ENCODE data around the gene TASOR2. TPM values are rescaled to one million over a fixed set of nuclear protein-coding genes. Genes with fewer than 3 reads are reported as not detected.
A peak's percentile ranks its signal among the peaks of the same experiment; 100 is the strongest.

The TASOR2 gene
- total and polyA plus RNA-seq, 10 donors: 9.5 to 87.9 (median 65.3) TPM

- H3K4me3 ChIP-seq: no peak overlapping the region
- H3K27ac ChIP-seq: no peak overlapping the region
- H3K4me1 ChIP-seq: peaks cover 0 to 19% (median 5%) of the 10 kb centered on the region in 6 donors
- WGBS, 5 donors: 89 to 98% (median 94%) methylated on average over 8 to 11 of the region's 11 CpGs
- intact Hi-C loops (cut with DNase I; ENCODE audit: low total_unique reads): no loop called here
- no peaks in the 10 kb centered on the region for H3K9me3 ChIP-seq
- TF ChIP-seq POLR2A (IDR thresholded peaks at IDR 0.05) (no peak), CTCF (IDR thresholded peaks at IDR 0.05 in 8 of 11, conservative IDR thresholded peaks at IDR 0.05 in 3 of 11) (no peak), POLR2AphosphoS5 (IDR thresholded peaks at IDR 0.05) (no peak)
- no peaks in the 10 kb centered on the region for H3K27me3 ChIP-seq (replicated peaks in 1 of 7)
- peak; percentile 47 for DNase-seq
- peaks cover 0 to 55% (median 0%) of the 10 kb centered on the region in 6 donors for H3K36me3 ChIP-seq
These were observed 33.3 kb upstream of the TASOR2 start for GRCh38 chr10:5651388-5651764.

DNA sequence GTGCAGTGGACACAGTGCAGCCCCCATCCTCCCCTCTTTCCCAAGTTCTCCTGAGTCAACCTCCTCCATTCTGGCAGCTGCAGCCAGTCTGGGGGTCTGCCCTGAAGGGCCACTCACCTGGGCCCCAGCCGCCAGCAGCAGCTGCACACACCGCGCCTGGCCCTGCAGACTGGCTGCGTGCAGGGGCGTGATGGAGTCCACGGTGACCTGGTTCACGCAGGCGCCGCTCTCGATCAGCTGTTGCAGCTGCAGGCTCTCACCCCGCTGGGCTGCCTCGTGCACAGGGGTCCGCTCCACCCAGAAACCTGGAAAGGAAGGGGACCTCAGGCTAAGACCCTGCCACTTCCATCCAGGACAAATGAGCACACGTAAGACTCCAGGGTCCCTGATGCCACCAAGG lies 31.9 kb upstream of the TASOR2 start:
- 95 to 100% (median 96%) methylated on average over 4 to 14 of the region's 14 CpGs for WGBS, 5 donors
- intact Hi-C loops (cut with DNase I; ENCODE audit: low total_unique reads): no loop called here
- Histone ChIP-seq H3K4me1 (peaks cover 0 to 25% (median 2%) of the 10 kb centered on the region in 6 donors), H3K36me3 (peaks cover 0 to 44% (median 0%) of the 10 kb centered on the region in 6 donors), H3K9me3 (no peaks in the 10 kb centered on the region), H3K4me3 (no peak overlapping the region), H3K27me3 (replicated peaks in 1 of 7) (no peaks in the 10 kb centered on the region), H3K27ac (no peak overlapping the region)
- peak; percentile 64 for DNase-seq
- TF ChIP-seq CTCF (IDR thresholded peaks at IDR 0.05 in 8 of 11, conservative IDR thresholded peaks at IDR 0.05 in 3 of 11): no peak
- TF ChIP-seq POLR2A (IDR thresholded peaks at IDR 0.05): no peak
- no peak for TF ChIP-seq POLR2AphosphoS5 (IDR thresholded peaks at IDR 0.05)

GRCh38 chr10:5654218-5654755 lies 30.4 kb upstream of the TASOR2 start:
- intact Hi-C loops (cut with DNase I; ENCODE audit: low total_unique reads): no loop called here
- peaks cover 0 to 35% (median 3%) of the 10 kb centered on the region in 6 donors for H3K4me1 ChIP-seq
- no peaks in the 10 kb centered on the region for H3K27me3 ChIP-seq (replicated peaks in 1 of 7)
- no peak overlapping the region for H3K27ac ChIP-seq
- H3K36me3 ChIP-seq: peaks cover 0 to 33% (median 0%) of the 10 kb centered on the region in 6 donors
- peak; percentile 5 for DNase-seq
- WGBS, 5 donors: 72 to 87% (median 84%) methylated on average over 10 of the region's 10 CpGs
- TF ChIP-seq POLR2AphosphoS5 (IDR thresholded peaks at IDR 0.05) (no peak), CTCF (IDR thresholded peaks at IDR 0.05 in 8 of 11, conservative IDR thresholded peaks at IDR 0.05 in 3 of 11) (no peak), POLR2A (IDR thresholded peaks at IDR 0.05) (no peak)
- no peaks in the 10 kb centered on the region for H3K9me3 ChIP-seq
- H3K4me3 ChIP-seq: no peak overlapping the region

- peaks cover 7 to 44% (median 11%) of the 10 kb centered on the region in 6 donors for H3K4me1 ChIP-seq
- no peak overlapping the region for H3K4me3 ChIP-seq
- 51 to 74% (median 60%) methylated on average over 3 of the region's 3 CpGs for WGBS, 5 donors
- no peaks in the 10 kb centered on the region for H3K27me3 ChIP-seq (replicated peaks in 1 of 7)
- TF ChIP-seq POLR2AphosphoS5 (IDR thresholded peaks at IDR 0.05): no peak
- TF ChIP-seq POLR2A (IDR thresholded peaks at IDR 0.05): no peak
- no peak for TF ChIP-seq CTCF (IDR thresholded peaks at IDR 0.05 in 8 of 11, conservative IDR thresholded peaks at IDR 0.05 in 3 of 11)
- no peak overlapping the region for H3K27ac ChIP-seq
- intact Hi-C loops (cut with DNase I; ENCODE audit: low total_unique reads): no loop called here
- no peaks in the 10 kb centered on the region for H3K9me3 ChIP-seq
- DNase-seq: no peak
- peaks cover 0 to 25% (median 0%) of the 10 kb centered on the region in 6 donors for H3K36me3 ChIP-seq
These were observed 29.5 kb upstream of the TASOR2 start for GRCh38 chr10:5655121-5655520.

All from spleen (tissue), 11 donors.